HepG2 (cell line): Measurements from ENCODE around the gene PSMB11. TPM values are rescaled to one million over a fixed set of nuclear protein-coding genes. Genes with fewer than 3 reads are reported as not detected.

ENCODE experiments used
- ARID2 ChIP-seq: sonication (generic); formaldehyde crosslinking; IDR thresholded peaks from 2 replicates; pipeline ENCODE4 v1.8.1; 2022; ENCODE audit warnings: mild to moderate bottlenecking, missing genetic modification reagents, borderline replicate concordance
- ATM ChIP-seq: fragments of 450-650 bp; IDR thresholded peaks from 2 replicates; pipeline ENCODE4 v1.7.1; 2017; ENCODE audit warnings: mild to moderate bottlenecking, borderline replicate concordance
- BRD4 ChIP-seq: sonication (generic); formaldehyde crosslinking; IDR thresholded peaks from 2 replicates; pipeline ENCODE4 v1.4.0; 2020; ENCODE audit warnings: missing genetic modification reagents
- ELF3 ChIP-seq: IDR thresholded peaks from 2 replicates; pipeline ENCODE4 v1.6.1; 2016; ENCODE audit warnings: missing genetic modification reagents, missing compliant biosample characterization
- ELF4 ChIP-seq: sonication (generic); formaldehyde crosslinking; IDR thresholded peaks from 2 replicates; pipeline ENCODE4 v1.5.0; 2020; ENCODE audit warnings: missing genetic modification reagents, mild to moderate bottlenecking, moderate library complexity, borderline replicate concordance
- KAT7 ChIP-seq: IDR thresholded peaks from 2 replicates; pipeline ENCODE4 v1.6.1; 2018; ENCODE audit warnings: borderline replicate concordance, missing compliant biosample characterization
- KDM2A ChIP-seq: sonication (generic); formaldehyde crosslinking; IDR thresholded peaks from 2 replicates; pipeline ENCODE4 v1.4.0; 2020; ENCODE audit warnings: low read depth, missing genetic modification reagents, borderline replicate concordance
- REPIN1 ChIP-seq: sonication (generic); formaldehyde crosslinking; IDR thresholded peaks from 2 replicates; pipeline ENCODE4 v1.8.0; 2022; ENCODE audit warnings: missing genetic modification reagents, low read depth, mild to moderate bottlenecking, borderline replicate concordance
- TOPORS ChIP-seq: sonication (generic); formaldehyde crosslinking; IDR thresholded peaks from 2 replicates; pipeline ENCODE4 v1.8.0; 2023; ENCODE audit warnings: mild to moderate bottlenecking, missing genetic modification reagents
- ZFYVE20 ChIP-seq: sonication (generic); formaldehyde crosslinking; IDR thresholded peaks from 2 replicates; pipeline ENCODE4 v1.8.0; 2023; ENCODE audit warnings: low read depth, mild to moderate bottlenecking, moderate library complexity, missing genetic modification reagents, borderline replicate concordance
- ZNF446 ChIP-seq: sonication (generic); formaldehyde crosslinking; IDR thresholded peaks from 2 replicates; pipeline ENCODE4 v1.5.0; 2020; ENCODE audit warnings: mild to moderate bottlenecking, missing genetic modification reagents
- ZSCAN20 ChIP-seq: sonication (generic); formaldehyde crosslinking; IDR thresholded peaks from 2 replicates; pipeline ENCODE4 v1.4.0; 2020; ENCODE audit warnings: missing genetic modification reagents, mild to moderate bottlenecking, borderline replicate concordance
- polyA plus RNA-seq, 8 experiments: library from polyadenylated mRNA; depleted of rRNA in 3 of 8; stranded (reverse) in 7 of 8; unstranded in 1 of 8; fragments of >200 nt; fragmentation: Illumina TruSeq in 4 of 8; extraction: Trizol in 4 of 8; gene quantifications; 2 replicates each; pipeline versions ENCODE4 v1.2.1 to v1.2.3, GENCODE V29; 2011 to 2016; ENCODE audit warnings: low read depth in 4 of 8, missing spikeins in 1 of 8, mixed read lengths in 1 of 8; ENCODE audit not compliant: insufficient read depth in 1 of 8
- total RNA-seq, 5 experiments: library from RNA; depleted of rRNA; stranded (reverse); fragments of >200 nt; fragmentation: Illumina TruSeq; extraction: Trizol; gene quantifications; 2 replicates each; pipeline ENCODE4 v1.2.3, GENCODE V29; 2016; ENCODE audit warnings: low read depth in 1 of 5
- TF ChIP-seq, protein P1 (sequence below): sonication (generic); formaldehyde crosslinking; conservative IDR thresholded peaks from 2 replicates; pipeline ENCODE4 v1.4.0; 2020; ENCODE audit warnings: mild to moderate bottlenecking, missing genetic modification reagents, moderate library complexity
- TF ChIP-seq, protein P2 (sequence below): sonication (generic); formaldehyde crosslinking; IDR thresholded peaks from 2 replicates; pipeline ENCODE4 v1.4.0; 2020; ENCODE audit warnings: mild to moderate bottlenecking, missing genetic modification reagents, borderline replicate concordance
- TF ChIP-seq, protein P3 (sequence below): fragments of 450-650 bp; IDR thresholded peaks from 2 replicates; pipeline ENCODE4 v1.6.1; 2017; ENCODE audit warnings: mild to moderate bottlenecking
- TF ChIP-seq, protein P4 (sequence below): sonication (generic); formaldehyde crosslinking; IDR thresholded peaks from 2 replicates; pipeline ENCODE4 v1.4.0; 2020; ENCODE audit warnings: mild to moderate bottlenecking, low read depth, missing genetic modification reagents

Gene PSMB11
- total and polyA plus RNA-seq, 2 of the 13 experiments (the other 11 are each of a cell fraction or from before 2014, with no cell fraction given), result not detected

DNA sequence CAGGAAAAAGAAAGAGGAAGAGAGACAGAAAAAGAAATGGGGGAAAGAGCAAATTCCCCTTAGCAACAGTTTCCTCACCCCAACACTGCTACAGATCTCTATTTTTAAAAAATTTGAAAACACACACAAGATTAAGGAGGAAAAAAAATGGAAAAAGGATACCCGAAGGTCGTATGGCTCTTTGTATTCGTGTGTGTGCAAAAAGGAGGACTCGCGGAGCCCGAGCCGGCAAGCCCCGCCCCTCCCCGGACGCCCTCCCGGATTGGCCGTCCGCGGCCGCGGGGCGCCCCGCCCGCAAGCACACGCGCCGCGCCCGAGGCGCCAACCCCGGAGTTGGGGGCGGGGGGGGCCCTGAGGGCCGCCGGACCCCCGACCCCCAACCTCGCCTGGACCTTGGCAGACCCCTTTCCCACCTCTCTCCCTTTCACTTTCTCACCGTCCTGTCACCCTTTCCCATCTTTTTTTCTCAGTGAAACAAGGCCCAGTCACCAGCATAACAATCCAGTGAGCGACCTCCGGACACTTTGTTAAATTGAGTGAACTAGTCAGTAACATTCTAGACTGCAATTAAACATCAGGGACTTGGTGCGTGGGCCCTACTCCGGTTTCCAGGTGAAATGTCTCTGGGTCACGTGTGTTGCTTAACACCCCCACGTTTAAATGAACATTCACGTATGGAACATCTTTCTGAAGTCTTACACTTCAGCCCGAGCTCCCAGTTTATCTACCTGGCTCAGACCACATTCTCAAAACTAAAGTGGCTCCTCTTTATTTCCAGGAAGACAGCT is 31.9 kb upstream of the PSMB11 start, which contains the start of gene C14orf93 (continued):
- TF ChIP-seq ELF3 (CRISPR knock-in tag) (peak; percentile 71), ELF4 (CRISPR knock-in tag) (peak; percentile 31; the same call in 1 of the 2 replicates), BRD4 (CRISPR knock-in tag) (no peak), KAT7 (CRISPR knock-in tag) (peak; percentile 91), ZNF446 (CRISPR knock-in tag) (peak; percentile 91), TOPORS (CRISPR knock-in tag) (peak; percentile 87; the same call in 1 of the 2 replicates), KDM2A (CRISPR knock-in tag) (peak; percentile 69), ATM (no peak), ZSCAN20 (no peak; the same call in 1 of the 2 replicates), REPIN1 (CRISPR knock-in tag) (peak; percentile 34; the same call in 1 of the 2 replicates), ZFYVE20 (CRISPR knock-in tag) (no peak), ARID2 (CRISPR knock-in tag) (0 out of 2 replicates have a peak, but pooled peaks have one; percentile 87)
- TF ChIP-seq, protein P1, sequence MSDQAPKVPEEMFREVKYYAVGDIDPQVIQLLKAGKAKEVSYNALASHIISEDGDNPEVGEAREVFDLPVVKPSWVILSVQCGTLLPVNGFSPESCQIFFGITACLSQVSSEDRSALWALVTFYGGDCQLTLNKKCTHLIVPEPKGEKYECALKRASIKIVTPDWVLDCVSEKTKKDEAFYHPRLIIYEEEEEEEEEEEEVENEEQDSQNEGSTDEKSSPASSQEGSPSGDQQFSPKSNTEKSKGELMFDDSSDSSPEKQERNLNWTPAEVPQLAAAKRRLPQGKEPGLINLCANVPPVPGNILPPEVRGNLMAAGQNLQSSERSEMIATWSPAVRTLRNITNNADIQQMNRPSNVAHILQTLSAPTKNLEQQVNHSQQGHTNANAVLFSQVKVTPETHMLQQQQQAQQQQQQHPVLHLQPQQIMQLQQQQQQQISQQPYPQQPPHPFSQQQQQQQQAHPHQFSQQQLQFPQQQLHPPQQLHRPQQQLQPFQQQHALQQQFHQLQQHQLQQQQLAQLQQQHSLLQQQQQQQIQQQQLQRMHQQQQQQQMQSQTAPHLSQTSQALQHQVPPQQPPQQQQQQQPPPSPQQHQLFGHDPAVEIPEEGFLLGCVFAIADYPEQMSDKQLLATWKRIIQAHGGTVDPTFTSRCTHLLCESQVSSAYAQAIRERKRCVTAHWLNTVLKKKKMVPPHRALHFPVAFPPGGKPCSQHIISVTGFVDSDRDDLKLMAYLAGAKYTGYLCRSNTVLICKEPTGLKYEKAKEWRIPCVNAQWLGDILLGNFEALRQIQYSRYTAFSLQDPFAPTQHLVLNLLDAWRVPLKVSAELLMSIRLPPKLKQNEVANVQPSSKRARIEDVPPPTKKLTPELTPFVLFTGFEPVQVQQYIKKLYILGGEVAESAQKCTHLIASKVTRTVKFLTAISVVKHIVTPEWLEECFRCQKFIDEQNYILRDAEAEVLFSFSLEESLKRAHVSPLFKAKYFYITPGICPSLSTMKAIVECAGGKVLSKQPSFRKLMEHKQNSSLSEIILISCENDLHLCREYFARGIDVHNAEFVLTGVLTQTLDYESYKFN (CRISPR knock-in tag), result no peak; the same call in 1 of the 2 replicates
- TF ChIP-seq, protein P2, sequence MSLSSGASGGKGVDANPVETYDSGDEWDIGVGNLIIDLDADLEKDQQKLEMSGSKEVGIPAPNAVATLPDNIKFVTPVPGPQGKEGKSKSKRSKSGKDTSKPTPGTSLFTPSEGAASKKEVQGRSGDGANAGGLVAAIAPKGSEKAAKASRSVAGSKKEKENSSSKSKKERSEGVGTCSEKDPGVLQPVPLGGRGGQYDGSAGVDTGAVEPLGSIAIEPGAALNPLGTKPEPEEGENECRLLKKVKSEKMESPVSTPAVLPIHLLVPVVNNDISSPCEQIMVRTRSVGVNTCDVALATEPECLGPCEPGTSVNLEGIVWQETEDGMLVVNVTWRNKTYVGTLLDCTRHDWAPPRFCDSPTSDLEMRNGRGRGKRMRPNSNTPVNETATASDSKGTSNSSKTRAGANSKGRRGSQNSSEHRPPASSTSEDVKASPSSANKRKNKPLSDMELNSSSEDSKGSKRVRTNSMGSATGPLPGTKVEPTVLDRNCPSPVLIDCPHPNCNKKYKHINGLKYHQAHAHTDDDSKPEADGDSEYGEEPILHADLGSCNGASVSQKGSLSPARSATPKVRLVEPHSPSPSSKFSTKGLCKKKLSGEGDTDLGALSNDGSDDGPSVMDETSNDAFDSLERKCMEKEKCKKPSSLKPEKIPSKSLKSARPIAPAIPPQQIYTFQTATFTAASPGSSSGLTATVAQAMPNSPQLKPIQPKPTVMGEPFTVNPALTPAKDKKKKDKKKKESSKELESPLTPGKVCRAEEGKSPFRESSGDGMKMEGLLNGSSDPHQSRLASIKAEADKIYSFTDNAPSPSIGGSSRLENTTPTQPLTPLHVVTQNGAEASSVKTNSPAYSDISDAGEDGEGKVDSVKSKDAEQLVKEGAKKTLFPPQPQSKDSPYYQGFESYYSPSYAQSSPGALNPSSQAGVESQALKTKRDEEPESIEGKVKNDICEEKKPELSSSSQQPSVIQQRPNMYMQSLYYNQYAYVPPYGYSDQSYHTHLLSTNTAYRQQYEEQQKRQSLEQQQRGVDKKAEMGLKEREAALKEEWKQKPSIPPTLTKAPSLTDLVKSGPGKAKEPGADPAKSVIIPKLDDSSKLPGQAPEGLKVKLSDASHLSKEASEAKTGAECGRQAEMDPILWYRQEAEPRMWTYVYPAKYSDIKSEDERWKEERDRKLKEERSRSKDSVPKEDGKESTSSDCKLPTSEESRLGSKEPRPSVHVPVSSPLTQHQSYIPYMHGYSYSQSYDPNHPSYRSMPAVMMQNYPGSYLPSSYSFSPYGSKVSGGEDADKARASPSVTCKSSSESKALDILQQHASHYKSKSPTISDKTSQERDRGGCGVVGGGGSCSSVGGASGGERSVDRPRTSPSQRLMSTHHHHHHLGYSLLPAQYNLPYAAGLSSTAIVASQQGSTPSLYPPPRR, result no peak
- TF ChIP-seq, protein P3, sequence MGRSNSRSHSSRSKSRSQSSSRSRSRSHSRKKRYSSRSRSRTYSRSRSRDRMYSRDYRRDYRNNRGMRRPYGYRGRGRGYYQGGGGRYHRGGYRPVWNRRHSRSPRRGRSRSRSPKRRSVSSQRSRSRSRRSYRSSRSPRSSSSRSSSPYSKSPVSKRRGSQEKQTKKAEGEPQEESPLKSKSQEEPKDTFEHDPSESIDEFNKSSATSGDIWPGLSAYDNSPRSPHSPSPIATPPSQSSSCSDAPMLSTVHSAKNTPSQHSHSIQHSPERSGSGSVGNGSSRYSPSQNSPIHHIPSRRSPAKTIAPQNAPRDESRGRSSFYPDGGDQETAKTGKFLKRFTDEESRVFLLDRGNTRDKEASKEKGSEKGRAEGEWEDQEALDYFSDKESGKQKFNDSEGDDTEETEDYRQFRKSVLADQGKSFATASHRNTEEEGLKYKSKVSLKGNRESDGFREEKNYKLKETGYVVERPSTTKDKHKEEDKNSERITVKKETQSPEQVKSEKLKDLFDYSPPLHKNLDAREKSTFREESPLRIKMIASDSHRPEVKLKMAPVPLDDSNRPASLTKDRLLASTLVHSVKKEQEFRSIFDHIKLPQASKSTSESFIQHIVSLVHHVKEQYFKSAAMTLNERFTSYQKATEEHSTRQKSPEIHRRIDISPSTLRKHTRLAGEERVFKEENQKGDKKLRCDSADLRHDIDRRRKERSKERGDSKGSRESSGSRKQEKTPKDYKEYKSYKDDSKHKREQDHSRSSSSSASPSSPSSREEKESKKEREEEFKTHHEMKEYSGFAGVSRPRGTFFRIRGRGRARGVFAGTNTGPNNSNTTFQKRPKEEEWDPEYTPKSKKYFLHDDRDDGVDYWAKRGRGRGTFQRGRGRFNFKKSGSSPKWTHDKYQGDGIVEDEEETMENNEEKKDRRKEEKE, result no peak
- TF ChIP-seq, protein P4, sequence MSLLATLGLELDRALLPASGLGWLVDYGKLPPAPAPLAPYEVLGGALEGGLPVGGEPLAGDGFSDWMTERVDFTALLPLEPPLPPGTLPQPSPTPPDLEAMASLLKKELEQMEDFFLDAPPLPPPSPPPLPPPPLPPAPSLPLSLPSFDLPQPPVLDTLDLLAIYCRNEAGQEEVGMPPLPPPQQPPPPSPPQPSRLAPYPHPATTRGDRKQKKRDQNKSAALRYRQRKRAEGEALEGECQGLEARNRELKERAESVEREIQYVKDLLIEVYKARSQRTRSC (CRISPR knock-in tag), result no peak
